Measurements from ENCODE around the gene TMOD1. TPM values are rescaled to one million over a fixed set of nuclear protein-coding genes. Genes with fewer than 3 reads are reported as not detected.

The TMOD1 gene
- total RNA-seq, 2 donors from 2014 or later: 44.0 to 77.6 TPM

GRCh38 chr9:97594381-97594921 lies 93.0 kb downstream of the TMOD1 start:
- Histone ChIP-seq H3K9me3 (no peaks in the 10 kb centered on the region), H3K27me3 (replicated peaks; ENCODE audit: insufficient read depth) (no peaks in the 10 kb centered on the region), H3K4me3 (no peak overlapping the region), H3K27ac (peak overlapping the region; percentile 17 to 47), H3K4me1 (ENCODE audit: control insufficient read depth in 1 of 2, low read depth in 2 of 2) (peaks cover 29 to 47% of the 10 kb centered on the region in 2 donors), H3K36me3 (peaks cover 7% of the 10 kb centered on the region)
- TF ChIP-seq CTCF (IDR thresholded peaks at IDR 0.05): no peak
- no peak for DNase-seq (ENCODE audit: low spot score)
- ATAC-seq (ENCODE audit: insufficient number of reproducible peaks, low FRiP score, low read depth): no peak

- Histone ChIP-seq H3K4me3 (peak overlapping the region; percentile 25), H3K36me3 (peaks cover 27% of the 10 kb centered on the region), H3K27ac (peak overlapping the region; percentile 80), H3K27me3 (replicated peaks; ENCODE audit: insufficient read depth) (no peaks in the 10 kb centered on the region), H3K4me1 (ENCODE audit: control insufficient read depth in 1 of 2, low read depth in 2 of 2) (peaks cover 29 to 47% of the 10 kb centered on the region in 2 donors), H3K9me3 (no peaks in the 10 kb centered on the region)
- no peak for TF ChIP-seq CTCF (IDR thresholded peaks at IDR 0.05)
- no peak for ATAC-seq (ENCODE audit: insufficient number of reproducible peaks, low FRiP score, low read depth)
- DNase-seq (ENCODE audit: low spot score): no peak
Observed at GRCh38 chr9:97596906-97597305, 95.4 kb downstream of the TMOD1 start.

- peak overlapping the region in 1 of 2 donors; percentile 80 for H3K27ac ChIP-seq
- peaks cover 29 to 42% of the 10 kb centered on the region in 2 donors for H3K4me1 ChIP-seq (ENCODE audit: control insufficient read depth in 1 of 2, low read depth in 2 of 2)
- H3K4me3 ChIP-seq: no peak overlapping the region
- H3K27me3 ChIP-seq (replicated peaks; ENCODE audit: insufficient read depth): no peaks in the 10 kb centered on the region
- no peak for ATAC-seq (ENCODE audit: insufficient number of reproducible peaks, low FRiP score, low read depth)
- TF ChIP-seq CTCF (IDR thresholded peaks at IDR 0.05): peak; percentile 79
- DNase-seq (ENCODE audit: low spot score): peak; percentile 47
- H3K36me3 ChIP-seq: peaks cover 36% of the 10 kb centered on the region
- no peaks in the 10 kb centered on the region for H3K9me3 ChIP-seq
Observed at GRCh38 chr9:97598461-97599288, 97.2 kb downstream of the TMOD1 start.

- Histone ChIP-seq H3K4me1 (ENCODE audit: control insufficient read depth in 1 of 2, low read depth in 2 of 2) (peaks cover 26 to 36% of the 10 kb centered on the region in 2 donors), H3K4me3 (no peak overlapping the region), H3K36me3 (peaks cover 40% of the 10 kb centered on the region), H3K27me3 (replicated peaks; ENCODE audit: insufficient read depth) (no peaks in the 10 kb centered on the region), H3K9me3 (no peaks in the 10 kb centered on the region), H3K27ac (no peak overlapping the region)
- no peak for DNase-seq (ENCODE audit: low spot score)
- no peak for ATAC-seq (ENCODE audit: insufficient number of reproducible peaks, low FRiP score, low read depth)
- TF ChIP-seq CTCF (IDR thresholded peaks at IDR 0.05): no peak
Observed at GRCh38 chr9:97599314-97599846, 97.9 kb downstream of the TMOD1 start.

- no peak overlapping the region for H3K27ac ChIP-seq
- H3K9me3 ChIP-seq: no peaks in the 10 kb centered on the region
- no peak for TF ChIP-seq CTCF (IDR thresholded peaks at IDR 0.05)
- peaks cover 52% of the 10 kb centered on the region for H3K36me3 ChIP-seq
- DNase-seq (ENCODE audit: low spot score) (no peak), ATAC-seq (ENCODE audit: insufficient number of reproducible peaks, low FRiP score, low read depth) (no peak)
- H3K4me1 ChIP-seq (ENCODE audit: control insufficient read depth in 1 of 2, low read depth in 2 of 2): peaks cover 25 to 32% of the 10 kb centered on the region in 2 donors
- no peaks in the 10 kb centered on the region for H3K27me3 ChIP-seq (replicated peaks; ENCODE audit: insufficient read depth)
- H3K4me3 ChIP-seq: no peak overlapping the region
Observed at GRCh38 chr9:97600531-97601227, 99.2 kb downstream of the TMOD1 start.
